GM19395 (cell line): ENCODE results near the gene OR14J1.
"Not testable (repeated sequence)": the region's sequence is repeated elsewhere in the genome, so short reads cannot be mapped to it uniquely, and the experiment has no call there.

ENCODE experiments used
- ATAC-seq: cut with Tn5 transposase; IDR thresholded peaks from one replicate; pipeline ENCODE4 v1.9.1; 2021; ENCODE audit warnings: mild to moderate bottlenecking, moderate library complexity; ENCODE audit not compliant: unreplicated experiment

Gene OR14J1, protein sequence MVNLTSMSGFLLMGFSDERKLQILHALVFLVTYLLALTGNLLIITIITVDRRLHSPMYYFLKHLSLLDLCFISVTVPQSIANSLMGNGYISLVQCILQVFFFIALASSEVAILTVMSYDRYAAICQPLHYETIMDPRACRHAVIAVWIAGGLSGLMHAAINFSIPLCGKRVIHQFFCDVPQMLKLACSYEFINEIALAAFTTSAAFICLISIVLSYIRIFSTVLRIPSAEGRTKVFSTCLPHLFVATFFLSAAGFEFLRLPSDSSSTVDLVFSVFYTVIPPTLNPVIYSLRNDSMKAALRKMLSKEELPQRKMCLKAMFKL

DNA sequence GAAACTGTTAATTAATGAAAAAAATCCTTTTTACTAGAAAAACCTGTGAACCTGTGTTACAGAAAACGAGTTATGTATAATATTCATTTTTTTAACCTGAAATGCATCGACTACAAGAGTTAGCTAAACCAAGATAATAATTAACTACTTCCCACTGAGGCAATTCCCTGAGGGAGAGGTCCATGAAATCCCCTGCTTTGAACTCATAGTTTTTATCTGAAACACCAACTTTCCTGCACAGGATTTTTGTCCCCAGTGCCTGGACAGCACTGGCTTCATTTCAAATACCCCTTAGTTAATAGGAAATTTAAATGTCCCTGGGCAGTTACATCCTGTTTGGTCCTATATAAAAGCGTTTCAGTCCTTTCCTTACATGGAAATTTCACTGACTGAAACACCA lies at the start of gene OR14J1:
TSS of gene OR14J1 (plus strand) at position 386 of the 400 bp plus-strand sequence. CDS start 4,989 bp downstream, outside the sequence.
- ATAC-seq: no peak

DNA sequence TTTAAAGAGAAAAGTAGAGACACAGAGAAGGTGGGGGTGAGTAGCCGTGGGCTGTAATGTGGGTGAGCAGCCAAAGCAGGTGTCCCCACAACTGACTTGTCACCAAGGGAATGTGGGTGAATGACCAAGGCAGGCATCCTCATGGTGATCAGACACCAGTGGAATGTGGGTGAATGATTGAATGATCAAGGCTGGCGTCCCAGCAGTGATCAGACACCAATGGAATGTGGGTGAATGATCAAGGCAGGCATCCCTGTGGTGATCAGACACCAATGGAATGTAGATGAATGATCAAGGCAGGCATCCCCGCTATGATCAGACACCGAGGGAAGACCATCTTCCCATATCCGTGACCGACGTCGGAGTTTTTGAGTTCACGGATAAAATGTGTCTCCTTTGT lies 49.8 kb upstream of the OR14J1 start:
- ATAC-seq: no peak

DNA sequence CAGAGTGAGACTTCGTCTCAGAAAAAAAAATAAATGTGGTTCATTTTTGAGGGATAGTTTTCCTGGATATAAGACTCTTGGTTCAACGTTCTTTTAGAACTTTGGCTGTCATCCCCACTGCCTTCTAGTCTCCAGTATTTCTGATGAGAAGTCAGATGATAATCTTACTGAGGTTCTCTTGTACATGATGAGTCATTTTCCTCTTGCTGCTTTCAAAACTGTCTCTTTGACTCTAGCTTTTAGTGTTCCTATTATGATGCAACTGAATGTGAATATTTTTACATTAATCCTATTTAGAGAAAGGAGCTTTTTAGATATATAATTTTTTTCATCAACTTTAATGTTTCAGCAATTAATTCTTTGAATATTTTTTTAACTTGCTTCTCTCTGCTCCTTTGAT lies 46.0 kb upstream of the OR14J1 start:
- no peak for ATAC-seq

DNA sequence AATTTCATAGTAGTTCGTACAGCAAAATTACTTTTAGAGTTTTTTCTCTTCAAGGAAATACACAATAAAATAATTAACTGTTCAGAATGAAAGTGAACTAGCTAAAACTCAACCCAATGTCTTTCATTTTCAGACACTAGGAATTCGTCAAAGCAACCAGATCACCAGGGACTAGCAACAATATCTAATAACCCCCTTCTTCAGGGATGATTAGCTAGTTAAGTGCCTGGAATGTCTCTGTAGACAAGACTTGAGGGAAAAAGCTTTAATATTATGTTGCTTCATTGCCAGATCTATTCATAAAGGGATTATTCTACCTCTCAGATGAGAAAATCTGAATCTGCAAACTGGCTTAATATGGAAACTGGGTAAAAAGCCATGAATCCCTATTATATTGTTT lies 41.8 kb upstream of the OR14J1 start:
- ATAC-seq: no peak

DNA sequence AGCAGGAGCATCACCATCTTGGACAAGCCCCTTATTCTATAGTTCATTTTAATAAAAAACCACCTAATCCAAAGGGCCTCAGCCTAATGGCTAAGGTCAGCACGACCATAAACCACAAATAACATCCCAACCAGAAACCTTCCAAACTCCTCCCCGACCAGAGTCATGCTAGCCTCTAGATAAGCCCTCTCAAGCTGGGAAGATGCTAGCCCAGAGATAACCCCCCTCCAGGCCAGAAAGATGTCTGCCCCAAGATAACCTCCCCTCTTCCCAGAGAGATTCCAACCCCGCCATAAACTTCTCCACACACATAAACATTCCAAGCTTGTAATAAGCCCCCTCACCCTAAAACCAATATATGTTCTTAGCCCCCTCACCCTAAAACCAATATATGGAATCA lies 38.5 kb upstream of the OR14J1 start:
- ATAC-seq: no peak

DNA sequence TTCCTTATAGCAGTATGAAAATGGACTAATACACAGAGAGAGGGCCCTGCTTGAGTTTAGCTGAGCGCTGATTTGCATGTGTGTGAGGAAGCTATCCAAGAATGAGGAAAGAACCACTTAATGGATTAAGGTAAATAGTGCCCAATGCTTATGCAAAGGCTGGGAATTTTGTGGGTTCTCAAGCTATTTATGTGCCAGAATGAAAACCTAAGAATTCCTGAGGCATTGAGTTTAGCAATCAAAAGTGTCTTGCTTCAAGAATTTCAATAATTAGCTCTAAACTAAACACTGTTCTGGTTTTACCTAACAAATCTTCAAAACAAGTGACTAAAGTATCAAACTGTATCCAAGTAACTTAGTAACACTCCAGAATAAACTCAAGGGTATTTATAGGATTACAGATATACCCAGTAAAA lies 7.0 kb upstream of the OR14J1 start:
- ATAC-seq: no peak

DNA sequence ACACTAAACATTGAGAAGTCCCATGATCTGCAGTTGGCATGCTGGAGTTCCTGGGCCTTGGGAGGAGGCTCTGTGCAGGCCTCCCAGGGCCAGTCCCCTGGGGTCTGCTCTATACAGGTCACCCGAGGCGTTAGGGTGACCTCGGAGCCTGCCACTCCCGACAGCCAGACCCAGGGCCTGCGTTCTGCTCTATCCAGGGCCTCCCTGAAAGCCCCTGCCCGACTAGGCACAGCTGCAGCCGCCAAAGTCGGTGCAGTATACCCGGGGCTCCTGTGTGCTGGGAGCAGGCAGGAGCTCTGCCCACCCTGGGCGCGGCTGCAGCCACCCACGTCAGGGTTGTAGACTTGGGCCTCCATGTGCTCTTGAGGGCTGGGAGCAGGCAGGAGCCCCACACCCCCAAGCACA lies 6.3 kb upstream of the OR14J1 start:
- no peak for ATAC-seq

DNA sequence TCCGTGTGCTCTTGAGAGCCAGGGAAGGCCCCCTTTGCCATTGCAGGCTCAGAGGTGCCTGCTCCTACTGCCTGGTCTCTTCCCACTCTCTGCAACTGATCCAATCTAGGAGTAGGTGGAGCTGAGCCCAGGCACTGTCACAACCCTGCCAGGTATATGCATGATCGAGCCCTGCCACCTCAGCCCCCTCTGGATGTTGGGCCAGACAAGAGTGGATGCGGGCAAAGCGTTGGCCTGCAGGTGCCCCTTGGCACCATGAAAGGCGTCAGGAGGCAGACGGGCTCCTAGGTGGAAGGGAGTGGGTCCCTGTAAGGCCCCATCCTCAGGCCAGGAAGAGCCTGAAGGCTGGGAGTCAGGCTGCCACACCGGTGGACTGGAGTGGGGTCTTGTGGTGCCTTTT lies 5.9 kb upstream of the OR14J1 start:
- ATAC-seq: no peak

DNA sequence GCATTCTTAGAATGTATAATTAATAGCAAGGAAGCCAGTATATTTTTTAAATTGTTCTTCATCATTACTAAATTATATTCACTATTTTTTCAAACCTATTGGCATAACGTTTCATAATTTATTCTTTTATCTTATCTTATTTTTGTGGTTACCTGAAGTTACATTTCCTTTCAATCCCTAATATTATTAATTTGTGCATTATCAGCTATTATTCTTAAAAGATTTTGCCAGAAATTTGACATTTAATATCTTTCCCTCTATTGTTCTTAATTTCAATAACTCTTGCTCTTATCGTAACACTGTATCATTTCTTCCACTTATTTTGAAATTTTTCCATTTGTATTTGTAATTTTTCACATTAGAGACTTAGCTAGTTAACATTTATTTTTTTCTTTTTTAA lies 18.4 kb downstream of the OR14J1 start:
- no peak for ATAC-seq

DNA sequence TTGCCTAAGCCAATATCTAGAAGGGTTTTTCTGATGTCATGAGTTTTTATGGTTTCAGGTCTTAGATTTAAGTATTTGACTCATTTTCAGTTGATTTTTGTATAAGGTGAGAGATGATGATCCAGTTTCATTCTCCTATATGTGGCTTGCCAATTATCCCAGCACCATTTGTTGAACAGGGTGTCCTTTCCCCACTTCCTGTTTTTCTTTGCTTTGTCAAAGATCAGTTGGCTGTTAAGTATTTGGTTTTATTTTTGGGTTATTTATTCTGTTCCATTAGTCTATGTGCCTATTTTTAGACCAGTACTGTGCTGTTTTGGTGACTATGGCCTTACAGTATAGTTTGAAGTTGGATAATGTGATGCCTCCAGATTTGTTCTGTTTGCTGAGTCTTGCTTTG lies 21.8 kb downstream of the OR14J1 start:
- ATAC-seq: not testable (repeated sequence)

DNA sequence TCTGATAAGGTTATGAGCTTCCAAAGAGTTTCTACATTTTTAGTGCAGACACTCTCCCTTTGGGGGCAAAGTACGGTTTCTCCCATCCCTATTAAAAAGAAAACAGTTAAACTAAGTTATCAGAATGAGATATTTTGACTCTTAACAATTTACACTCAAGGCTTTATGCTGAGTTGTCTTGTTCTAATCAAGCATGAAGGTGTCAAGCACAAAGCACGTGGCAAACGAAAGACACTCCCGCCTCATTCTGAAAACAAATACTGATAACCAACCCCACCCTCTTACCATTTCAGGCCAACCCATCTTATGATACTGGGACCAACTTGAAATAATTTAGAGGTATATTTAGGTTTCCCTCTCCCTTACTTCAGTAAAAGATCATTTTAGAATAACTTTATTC lies 24.3 kb downstream of the OR14J1 start:
- no peak for ATAC-seq

DNA sequence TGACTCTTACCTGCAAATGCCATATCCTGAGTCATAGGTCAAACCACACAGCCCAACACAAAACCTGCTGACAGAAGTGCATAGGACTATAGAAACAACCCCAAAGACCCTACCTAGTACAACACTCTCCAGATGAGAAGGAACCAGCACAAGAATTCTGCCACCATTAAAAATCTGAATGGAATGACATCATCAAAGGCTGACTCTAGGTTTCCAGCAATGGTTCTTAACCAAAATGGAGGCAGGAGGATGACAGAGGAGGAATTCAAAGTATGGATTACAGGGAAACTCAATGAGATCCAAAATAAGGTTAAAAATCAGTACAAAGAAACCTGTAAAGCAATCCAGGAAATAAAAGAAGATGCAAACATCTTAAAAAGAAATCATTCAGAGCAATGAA lies 31.2 kb downstream of the OR14J1 start:
- no peak for ATAC-seq

DNA sequence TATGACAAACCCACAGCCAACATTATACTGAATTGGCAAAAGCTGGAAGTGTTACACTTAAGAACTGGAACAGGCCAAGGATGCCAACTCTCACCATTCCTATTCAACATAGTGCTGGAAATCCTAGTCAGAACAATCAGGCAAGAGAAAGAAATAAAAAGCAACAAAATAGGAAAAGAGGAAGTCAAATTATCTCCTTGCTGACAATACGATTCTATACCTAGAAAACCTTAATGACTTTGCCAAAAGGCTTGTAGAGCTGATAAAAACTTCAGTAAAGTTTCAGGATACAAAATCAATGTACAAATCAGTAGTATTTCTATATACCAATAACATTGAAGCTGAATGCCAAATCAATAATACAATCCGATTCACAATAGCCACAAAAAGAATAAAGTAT lies 34.8 kb downstream of the OR14J1 start:
- no peak for ATAC-seq

DNA sequence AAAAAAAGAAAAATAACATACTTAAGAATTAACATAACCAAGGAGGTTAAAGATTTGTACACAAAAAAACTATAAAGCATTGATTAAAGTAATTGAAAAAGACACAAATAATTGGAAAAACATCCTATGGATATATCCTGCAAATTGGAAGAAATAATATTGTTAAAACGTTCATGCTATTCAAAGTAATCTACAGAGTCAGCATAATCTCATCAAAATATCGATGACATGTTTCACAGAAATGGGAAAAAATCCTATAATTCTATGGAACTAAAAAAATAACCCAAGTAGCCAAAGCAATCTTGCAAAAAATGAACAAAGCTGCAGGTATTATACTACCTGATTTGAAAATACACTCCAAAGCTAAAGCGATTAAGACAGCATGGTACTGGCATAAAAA lies 43.9 kb downstream of the OR14J1 start:
- ATAC-seq: no peak

DNA sequence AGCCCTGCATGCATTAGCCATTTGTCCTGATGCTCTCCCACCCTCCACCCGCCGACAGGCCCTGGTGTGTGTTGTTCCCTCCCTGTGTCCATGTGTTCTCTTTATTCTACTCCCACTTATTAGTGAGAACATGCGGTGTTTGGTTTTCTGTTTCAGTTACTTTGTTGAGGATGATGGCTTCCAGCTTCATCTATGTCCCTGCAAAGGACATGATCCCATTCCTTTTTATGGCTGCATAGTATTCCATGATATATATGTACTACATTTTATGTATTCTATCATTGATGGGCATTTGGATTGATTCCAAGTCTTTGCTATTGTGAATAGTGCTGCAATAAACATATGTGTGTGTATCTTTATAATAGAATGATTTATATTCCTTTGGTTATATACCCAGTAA lies 47.8 kb downstream of the OR14J1 start:
- not testable (repeated sequence) for ATAC-seq

DNA sequence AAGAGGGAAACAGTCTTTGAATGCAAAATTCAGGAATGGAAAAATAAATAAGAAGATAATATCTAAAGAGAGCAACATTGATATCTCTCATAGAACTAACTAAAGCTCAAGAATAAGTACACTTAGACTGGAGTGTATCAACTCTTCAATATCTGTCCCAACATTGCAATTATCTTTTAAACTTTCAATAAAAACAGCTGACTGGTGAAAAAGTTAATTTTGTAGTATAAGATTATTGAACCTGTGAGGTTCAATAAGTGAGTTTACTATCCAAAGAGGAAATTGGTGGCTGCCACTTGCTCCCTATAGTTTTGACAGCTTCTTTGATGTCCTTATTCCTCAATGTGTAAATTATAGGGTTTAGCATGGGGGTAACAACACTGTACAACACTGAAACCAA lies 53.5 kb downstream of the OR14J1 start:
- ATAC-seq: no peak

DNA sequence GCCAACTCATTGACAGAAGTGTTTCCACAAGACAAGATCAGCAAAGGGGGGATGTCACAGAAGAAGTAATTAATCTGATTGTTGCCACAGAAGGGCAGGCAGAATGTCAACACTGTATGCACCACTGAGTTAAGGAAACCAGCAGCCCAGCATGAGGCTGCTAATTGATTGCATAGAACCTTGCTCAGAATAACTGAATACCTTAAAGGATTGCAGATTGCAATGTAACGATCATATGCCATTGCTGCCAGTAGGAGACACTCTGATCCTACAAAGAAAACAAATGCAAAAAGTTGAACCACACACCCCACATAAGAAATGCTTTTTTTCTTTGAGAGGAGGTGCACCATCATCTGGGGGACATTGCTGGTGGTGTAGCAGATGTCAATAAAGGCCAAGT lies 54.1 kb downstream of the OR14J1 start:
- no peak for ATAC-seq
